HepG2 (cell line): ENCODE measurements around the gene ITCH. TPM values are rescaled to one million over a fixed set of nuclear protein-coding genes. Genes with fewer than 3 reads are reported as not detected.

Experiments used
- AGO1 ChIP-seq: fragments of 200-400 bp; formaldehyde crosslinking; IDR thresholded peaks from 2 replicates; pipeline ENCODE4 v1.6.1; 2017; ENCODE audit warnings: mild to moderate bottlenecking, low read depth, low read length, moderate library complexity; ENCODE audit not compliant: poor library complexity, severe bottlenecking
- HMG20B ChIP-seq: conservative IDR thresholded peaks from 2 replicates; pipeline ENCODE4 v1.6.1; 2016; ENCODE audit warnings: missing genetic modification reagents, missing compliant biosample characterization
- HNF1B ChIP-seq: sonication (generic); formaldehyde crosslinking; IDR thresholded peaks from 2 replicates; pipeline ENCODE4 v1.5.1; 2020; ENCODE audit warnings: mild to moderate bottlenecking, moderate library complexity, missing genetic modification reagents
- HNF4G ChIP-seq, 2 experiments: sonication (generic) in 1 of 2; formaldehyde crosslinking in 1 of 2; IDR thresholded peaks; 2 replicates each; pipeline versions ENCODE4 v1.4.0 to v1.6.1; 2011 to 2020; ENCODE audit warnings: borderline replicate concordance in 2 of 2, low read depth in 2 of 2, mild to moderate bottlenecking in 2 of 2, low read length in 1 of 2, missing genetic modification reagents in 1 of 2, moderate library complexity in 1 of 2
- KDM6A ChIP-seq: IDR thresholded peaks from 2 replicates; pipeline ENCODE4 v1.6.1; 2016; ENCODE audit warnings: low read depth
- KLF6 ChIP-seq: IDR thresholded peaks from 2 replicates; pipeline ENCODE4 v1.8.0; 2016; ENCODE audit warnings: missing biosample characterization, missing genetic modification reagents
- MBNL3 ChIP-seq: fragments of 250-450 bp; sonication (Bioruptor Pico); conservative IDR thresholded peaks from 2 replicates; pipeline ENCODE4 v1.8.0; 2022; ENCODE audit warnings: mild to moderate bottlenecking, inconsistent platforms
- MTERF4 ChIP-seq: sonication (generic); formaldehyde crosslinking; IDR thresholded peaks from 2 replicates; pipeline ENCODE4 v1.8.0; 2023; ENCODE audit warnings: mild to moderate bottlenecking, missing genetic modification reagents
- MYPOP ChIP-seq: sonication (generic); formaldehyde crosslinking; IDR thresholded peaks from 2 replicates; pipeline ENCODE4 v1.8.1; 2023; ENCODE audit warnings: mild to moderate bottlenecking, moderate library complexity, missing genetic modification reagents
- POLR2G ChIP-seq: fragments of 200-400 bp; formaldehyde crosslinking; IDR thresholded peaks from 2 replicates; pipeline ENCODE4 v1.6.1; 2018; ENCODE audit warnings: mild to moderate bottlenecking, low read depth, low read length, moderate library complexity
- STAT5B ChIP-seq: sonication (generic); formaldehyde crosslinking; IDR thresholded peaks from 2 replicates; pipeline ENCODE4 v1.4.0; 2020; ENCODE audit warnings: missing genetic modification reagents
- SYNCRIP ChIP-seq: fragments of 200-400 bp; formaldehyde crosslinking; IDR thresholded peaks from 2 replicates; pipeline ENCODE4 v1.6.1; 2018; ENCODE audit warnings: mild to moderate bottlenecking, low read depth, low read length; ENCODE audit not compliant: insufficient read depth
- TBL1XR1 ChIP-seq: fragments of 150-350 bp; IDR thresholded peaks from 2 replicates; pipeline ENCODE4 v1.6.1; 2014; ENCODE audit warnings: borderline replicate concordance, low read length; ENCODE audit not compliant: partially characterized antibody
- TFDP2 ChIP-seq: sonication (generic); formaldehyde crosslinking; IDR thresholded peaks from 2 replicates; pipeline ENCODE4 v1.4.0; 2020; ENCODE audit warnings: missing genetic modification reagents
- XRCC5 ChIP-seq: fragments of 200-400 bp; formaldehyde crosslinking; optimal IDR thresholded peaks from 2 replicates; pipeline ENCODE3; 2017; ENCODE audit warnings: mild to moderate bottlenecking, low read length
- ZBTB2 ChIP-seq: sonication (generic); formaldehyde crosslinking; IDR thresholded peaks from 2 replicates; pipeline ENCODE4 v1.8.0; 2022; ENCODE audit warnings: low read depth, missing genetic modification reagents
- ZBTB44 ChIP-seq: sonication (generic); formaldehyde crosslinking; IDR thresholded peaks from 2 replicates; pipeline ENCODE4 v1.4.0; 2020; ENCODE audit warnings: missing genetic modification reagents
- ZFX ChIP-seq: sonication (generic); formaldehyde crosslinking; IDR thresholded peaks from 2 replicates; pipeline ENCODE4 v1.4.0; 2020; ENCODE audit warnings: mild to moderate bottlenecking, low read depth, missing genetic modification reagents, moderate library complexity
- ZNF138 ChIP-seq: sonication (generic); formaldehyde crosslinking; IDR thresholded peaks from 2 replicates; pipeline ENCODE4 v1.5.0; 2020; ENCODE audit warnings: mild to moderate bottlenecking, low read depth, missing genetic modification reagents
- ZNF160 ChIP-seq: sonication (generic); formaldehyde crosslinking; IDR thresholded peaks from 2 replicates; pipeline ENCODE4 v1.8.0; 2022; ENCODE audit warnings: mild to moderate bottlenecking, inconsistent platforms, missing genetic modification reagents
- ZNF234 ChIP-seq: sonication (generic); formaldehyde crosslinking; conservative IDR thresholded peaks from 2 replicates; pipeline ENCODE4 v1.5.1; 2020; ENCODE audit warnings: mild to moderate bottlenecking, missing genetic modification reagents
- ZNF350 ChIP-seq: sonication (generic); formaldehyde crosslinking; IDR thresholded peaks from 2 replicates; pipeline ENCODE4 v1.4.0; 2020; ENCODE audit warnings: mild to moderate bottlenecking, low read depth, missing genetic modification reagents, borderline replicate concordance
- polyA plus RNA-seq, 8 experiments: library from polyadenylated mRNA; depleted of rRNA in 3 of 8; stranded (reverse) in 7 of 8; unstranded in 1 of 8; fragments of >200 nt; fragmentation: Illumina TruSeq in 4 of 8; extraction: Trizol in 4 of 8; gene quantifications; 2 replicates each; pipeline versions ENCODE4 v1.2.1 to v1.2.3, GENCODE V29; 2011 to 2016; ENCODE audit warnings: low read depth in 4 of 8, missing spikeins in 1 of 8, mixed read lengths in 1 of 8; ENCODE audit not compliant: insufficient read depth in 1 of 8
- total RNA-seq, 5 experiments: library from RNA; depleted of rRNA; stranded (reverse); fragments of >200 nt; fragmentation: Illumina TruSeq; extraction: Trizol; gene quantifications; 2 replicates each; pipeline ENCODE4 v1.2.3, GENCODE V29; 2016; ENCODE audit warnings: low read depth in 1 of 5

Gene ITCH
- total and polyA plus RNA-seq, 2 of the 13 experiments (the other 11 are each of a cell fraction or from before 2014, with no cell fraction given), result 20.5 to 112 TPM

- TF ChIP-seq HNF1B (CRISPR knock-in tag) (peak; percentile 87), ZNF234 (CRISPR knock-in tag) (peak; percentile 79; the same call in 1 of the 2 replicates), ZNF350 (peak; percentile 74), AGO1 (no peak), TBL1XR1 (peak; percentile 51), HMG20B (CRISPR knock-in tag) (no peak), ZNF160 (CRISPR knock-in tag) (no peak), MTERF4 (CRISPR knock-in tag) (peak; percentile 70), STAT5B (CRISPR knock-in tag) (no peak), ZBTB44 (peak; percentile 83; the same call in 1 of the 2 replicates), ZBTB2 (CRISPR knock-in tag) (no peak), HNF4G (IDR thresholded peaks at IDR 0.05; ENCODE audit: borderline replicate concordance, low read depth, low read length) (no peak), HNF4G (CRISPR knock-in tag; IDR thresholded peaks at IDR 0.05; ENCODE audit: borderline replicate concordance, low read depth) (0 out of 2 replicates have a peak, but pooled peaks have one; percentile 45), SYNCRIP (no peak), XRCC5 (peak; percentile 89), KLF6 (CRISPR knock-in tag) (peak; percentile 82; the same call in 1 of the 2 replicates), MBNL3 (CRISPR knock-in tag) (no peak), MYPOP (CRISPR knock-in tag) (peak; percentile 72), ZNF138 (CRISPR knock-in tag) (0 out of 2 replicates have a peak, but pooled peaks have one; percentile 64), ZFX (CRISPR knock-in tag) (no peak), POLR2G (peak; percentile 98), TFDP2 (peak; percentile 60), KDM6A (CRISPR knock-in tag) (no peak)
Observed at GRCh38 chr20:34363062-34363464, at the start of gene ITCH (continued).
